D721Med (cell line): ENCODE results near the gene SHFL.

Experiments
- DNase-seq: peaks from one replicate; pipeline ENCODE4 v3.0.0; 2011; ENCODE audit warnings: low spot score; ENCODE audit not compliant: insufficient read length
- FAIRE-seq: peaks from 2 replicates; lab custom pipeline; 2011; peaks lifted over from hg19 to GRCh38; lab: Jason Lieb, UNC
- TF ChIP-seq, protein P1 (sequence below): IDR thresholded peaks from 2 replicates; pipeline ENCODE4 v1.5.1; 2012; ENCODE audit warnings: mild to moderate bottlenecking, control low read depth; ENCODE audit not compliant: insufficient read depth; ENCODE audit errors: missing control alignments

Gene SHFL

DNA sequence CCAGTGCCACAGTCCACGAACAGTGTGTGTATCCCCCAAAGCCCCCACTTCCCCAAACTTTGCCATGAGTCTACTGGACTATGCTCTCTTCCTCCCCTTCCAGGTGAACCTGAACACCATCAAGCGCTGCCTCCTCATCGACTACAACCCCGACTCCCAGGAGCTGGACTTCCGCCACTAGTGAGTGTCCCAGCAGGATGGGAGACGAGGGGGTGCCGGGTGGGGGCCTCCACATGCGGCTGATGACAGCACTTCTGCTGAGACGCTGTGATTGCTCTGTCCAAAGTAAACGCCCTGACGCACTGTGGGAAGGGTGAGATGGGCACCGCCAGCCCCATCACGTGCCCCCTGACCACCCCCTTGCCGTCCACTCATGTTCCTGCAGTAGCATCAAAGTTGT, 23.4 kb downstream of the SHFL start:
- FAIRE-seq = no peak
- DNase-seq = peak; percentile 2
- TF ChIP-seq, protein P1, sequence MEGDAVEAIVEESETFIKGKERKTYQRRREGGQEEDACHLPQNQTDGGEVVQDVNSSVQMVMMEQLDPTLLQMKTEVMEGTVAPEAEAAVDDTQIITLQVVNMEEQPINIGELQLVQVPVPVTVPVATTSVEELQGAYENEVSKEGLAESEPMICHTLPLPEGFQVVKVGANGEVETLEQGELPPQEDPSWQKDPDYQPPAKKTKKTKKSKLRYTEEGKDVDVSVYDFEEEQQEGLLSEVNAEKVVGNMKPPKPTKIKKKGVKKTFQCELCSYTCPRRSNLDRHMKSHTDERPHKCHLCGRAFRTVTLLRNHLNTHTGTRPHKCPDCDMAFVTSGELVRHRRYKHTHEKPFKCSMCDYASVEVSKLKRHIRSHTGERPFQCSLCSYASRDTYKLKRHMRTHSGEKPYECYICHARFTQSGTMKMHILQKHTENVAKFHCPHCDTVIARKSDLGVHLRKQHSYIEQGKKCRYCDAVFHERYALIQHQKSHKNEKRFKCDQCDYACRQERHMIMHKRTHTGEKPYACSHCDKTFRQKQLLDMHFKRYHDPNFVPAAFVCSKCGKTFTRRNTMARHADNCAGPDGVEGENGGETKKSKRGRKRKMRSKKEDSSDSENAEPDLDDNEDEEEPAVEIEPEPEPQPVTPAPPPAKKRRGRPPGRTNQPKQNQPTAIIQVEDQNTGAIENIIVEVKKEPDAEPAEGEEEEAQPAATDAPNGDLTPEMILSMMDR = no peak

DNA sequence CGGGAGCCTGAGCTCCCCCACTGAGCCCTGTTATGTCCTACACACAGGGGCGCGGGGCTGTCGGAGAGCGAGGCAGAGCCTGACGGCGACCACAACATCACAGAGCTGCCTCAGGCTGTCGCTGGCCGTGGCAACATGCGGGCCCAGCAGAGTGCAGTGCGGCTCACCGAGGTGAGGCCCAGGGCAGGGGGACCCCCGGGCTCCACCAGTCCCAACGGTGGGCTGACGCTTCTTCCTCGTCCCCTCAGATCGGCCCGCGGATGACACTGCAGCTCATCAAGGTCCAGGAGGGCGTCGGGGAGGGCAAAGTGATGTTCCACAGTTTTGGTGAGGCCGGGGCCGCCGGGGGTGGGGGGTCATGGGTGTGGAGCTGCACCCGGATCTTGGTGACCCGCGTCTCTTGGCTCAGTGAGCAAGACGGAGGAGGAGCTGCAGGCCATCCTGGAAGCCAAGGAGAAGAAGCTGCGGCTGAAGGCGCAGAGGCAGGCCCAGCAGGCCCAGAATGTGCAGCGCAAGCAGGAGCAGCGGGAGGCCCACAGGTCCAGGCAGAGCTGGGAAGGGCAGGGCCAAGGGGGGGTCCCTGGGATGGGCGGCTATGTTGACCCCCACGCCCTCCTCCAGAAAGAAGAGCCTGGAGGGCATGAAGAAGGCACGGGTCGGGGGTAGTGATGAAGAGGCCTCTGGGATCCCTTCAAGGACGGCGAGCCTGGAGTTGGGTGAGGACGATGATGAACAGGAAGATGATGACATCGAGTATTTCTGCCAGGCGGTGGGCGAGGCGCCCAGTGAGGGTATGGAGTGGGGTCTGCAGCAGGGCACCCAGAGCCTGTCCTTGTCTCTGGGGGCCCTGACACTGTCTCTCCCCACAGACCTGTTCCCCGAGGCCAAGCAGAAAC, 24.2 kb downstream of the SHFL start:
- FAIRE-seq (no peak), DNase-seq (peak; percentile 1)
- TF ChIP-seq, protein P1 = no peak

DNA sequence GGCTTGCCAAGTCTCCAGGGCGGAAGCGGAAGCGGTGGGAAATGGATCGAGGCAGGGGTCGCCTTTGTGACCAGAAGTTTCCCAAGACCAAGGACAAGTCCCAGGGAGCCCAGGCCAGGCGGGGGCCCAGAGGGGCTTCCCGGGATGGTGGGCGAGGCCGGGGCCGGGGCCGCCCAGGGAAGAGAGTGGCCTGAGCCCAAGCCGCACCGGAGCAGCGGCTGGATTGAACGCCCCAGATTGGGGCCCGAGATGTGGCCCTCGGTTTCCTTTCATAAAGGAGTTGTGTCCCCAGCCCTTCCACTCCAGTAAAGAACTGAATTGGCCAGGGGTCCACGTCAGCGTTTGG, 24.8 kb downstream of the SHFL start:
- DNase-seq = peak; percentile 0
- no peak for FAIRE-seq
- TF ChIP-seq, protein P1 = no peak

DNA sequence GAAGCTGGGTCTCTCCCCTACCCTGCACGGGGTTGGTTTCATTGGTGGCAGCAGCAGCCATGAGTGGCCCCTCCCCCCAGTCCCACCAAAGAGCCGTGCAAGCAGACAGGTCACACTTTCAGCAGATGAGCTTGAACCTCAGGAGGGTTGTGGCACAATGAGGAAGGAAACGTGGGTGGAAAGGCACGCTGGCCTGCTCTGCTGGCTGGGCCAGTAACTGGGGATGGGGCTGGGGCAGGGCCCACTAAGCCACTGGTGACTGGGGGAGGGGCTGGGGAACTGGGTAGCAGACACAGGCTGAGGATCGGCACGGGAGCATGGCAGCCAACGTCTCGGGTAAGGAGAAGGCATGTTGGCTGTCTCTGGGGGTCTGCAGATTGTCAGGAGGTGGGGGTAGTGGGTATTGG, 25.3 kb downstream of the SHFL start, which contains the start of gene P2RY11:
Gene P2RY11 (plus strand): TSS at position 289 of the 407 bp plus-strand sequence. CDS start 29 bp downstream, at position 318.
- peak; percentile 6 for DNase-seq
- TF ChIP-seq, protein P1 = no peak
- FAIRE-seq = no peak

DNA sequence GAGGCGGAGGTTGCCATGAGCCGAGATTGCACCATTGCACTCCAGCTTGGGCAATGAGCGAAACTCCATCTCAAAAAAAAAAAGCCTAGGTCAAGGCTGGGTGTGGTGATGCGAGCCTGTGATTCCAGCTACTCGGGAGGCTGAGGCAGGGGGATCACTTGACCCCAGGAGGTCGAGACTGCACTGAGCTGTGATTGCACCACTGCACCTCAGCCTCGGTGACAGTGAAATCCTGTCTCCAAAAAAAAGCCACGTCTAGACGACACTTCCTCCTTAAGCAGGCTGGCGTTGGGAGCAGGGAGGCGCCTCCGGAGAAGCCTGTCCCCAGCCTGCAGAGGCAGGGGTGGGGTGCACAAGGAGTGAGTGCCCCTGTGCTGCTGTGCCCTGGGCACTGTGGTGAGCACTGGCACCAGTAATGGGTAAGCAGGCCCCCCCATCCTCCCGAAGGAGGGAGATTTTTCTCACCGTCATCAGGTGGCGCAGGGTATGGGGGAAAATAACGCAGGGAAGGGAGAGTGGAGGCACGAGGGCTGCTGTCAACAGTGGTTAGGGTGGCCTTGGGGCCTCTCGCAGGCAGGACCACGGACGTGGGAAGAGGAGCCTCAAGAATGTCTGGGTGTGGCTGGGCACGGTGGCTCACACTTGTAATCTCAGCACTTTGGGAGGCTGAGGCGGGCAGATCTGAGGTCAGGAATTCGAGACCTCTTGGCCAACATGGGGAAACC, 26.1 kb downstream of the SHFL start:
- DNase-seq (peak; percentile 8), FAIRE-seq (no peak)
- TF ChIP-seq, protein P1 = no peak

DNA sequence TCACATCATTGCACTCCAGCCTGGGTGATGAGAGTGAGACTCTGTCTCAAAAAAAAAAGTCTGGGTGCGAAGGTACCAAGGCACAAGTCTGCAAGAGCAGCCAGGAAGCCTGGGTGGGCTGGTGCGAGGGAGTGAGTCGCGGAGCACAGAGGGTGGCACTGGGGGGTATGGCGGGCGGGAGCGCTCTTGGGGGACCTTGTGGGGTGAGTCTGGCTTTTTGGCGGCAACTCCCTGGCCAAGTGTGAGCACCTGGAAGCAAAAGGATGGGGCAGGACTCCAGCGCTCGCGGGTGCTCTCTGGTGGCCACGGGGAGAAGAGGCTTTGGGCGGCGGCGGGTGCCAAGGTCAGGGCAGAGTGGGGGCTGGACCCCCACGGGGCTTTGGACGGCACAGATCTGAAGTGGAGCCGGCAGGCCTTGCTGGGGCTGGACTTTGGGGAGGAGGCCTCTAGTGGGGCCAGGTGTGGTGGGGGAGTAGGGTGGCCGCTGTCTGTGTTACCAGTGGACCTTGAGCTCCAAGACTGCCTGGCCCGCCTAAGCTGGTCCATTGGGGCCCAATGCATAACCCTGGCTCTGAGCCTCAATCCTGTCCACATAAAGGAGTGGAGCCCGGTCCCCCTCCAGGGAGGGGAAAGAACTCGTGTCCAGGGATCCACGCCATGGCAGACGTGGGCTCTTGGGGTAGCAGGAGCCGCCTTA, 26.9 kb downstream of the SHFL start:
- DNase-seq (peak; percentile 24), FAIRE-seq (no peak)
- TF ChIP-seq, protein P1 = peak; percentile 41
